OCI-LY1 (cell line): ENCODE data around the gene STAT3.

Experiments
- EZH2 ChIP-seq: fragments of 200-600 bp; sonication (generic), shearing (Covaris generic); IDR thresholded peaks from 2 replicates; pipeline ENCODE4 v1.8.0; 2017; ENCODE audit warnings: borderline replicate concordance, mixed run types, mild to moderate bottlenecking, antibody characterized with exemption, low read length, moderate library complexity, mixed read lengths
- TF ChIP-seq, protein P1 (sequence below): fragments of 200-600 bp; sonication (generic), shearing (Covaris generic); IDR thresholded peaks from 2 replicates; pipeline ENCODE4 v1.5.1; 2017; ENCODE audit warnings: mild to moderate bottlenecking, antibody characterized with exemption, low read length, moderate library complexity, mixed read lengths

GRCh38 chr17:42309142-42309541, 79.1 kb downstream of the STAT3 start:
- TF ChIP-seq, protein P1, sequence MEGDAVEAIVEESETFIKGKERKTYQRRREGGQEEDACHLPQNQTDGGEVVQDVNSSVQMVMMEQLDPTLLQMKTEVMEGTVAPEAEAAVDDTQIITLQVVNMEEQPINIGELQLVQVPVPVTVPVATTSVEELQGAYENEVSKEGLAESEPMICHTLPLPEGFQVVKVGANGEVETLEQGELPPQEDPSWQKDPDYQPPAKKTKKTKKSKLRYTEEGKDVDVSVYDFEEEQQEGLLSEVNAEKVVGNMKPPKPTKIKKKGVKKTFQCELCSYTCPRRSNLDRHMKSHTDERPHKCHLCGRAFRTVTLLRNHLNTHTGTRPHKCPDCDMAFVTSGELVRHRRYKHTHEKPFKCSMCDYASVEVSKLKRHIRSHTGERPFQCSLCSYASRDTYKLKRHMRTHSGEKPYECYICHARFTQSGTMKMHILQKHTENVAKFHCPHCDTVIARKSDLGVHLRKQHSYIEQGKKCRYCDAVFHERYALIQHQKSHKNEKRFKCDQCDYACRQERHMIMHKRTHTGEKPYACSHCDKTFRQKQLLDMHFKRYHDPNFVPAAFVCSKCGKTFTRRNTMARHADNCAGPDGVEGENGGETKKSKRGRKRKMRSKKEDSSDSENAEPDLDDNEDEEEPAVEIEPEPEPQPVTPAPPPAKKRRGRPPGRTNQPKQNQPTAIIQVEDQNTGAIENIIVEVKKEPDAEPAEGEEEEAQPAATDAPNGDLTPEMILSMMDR, result no peak
- no peak for TF ChIP-seq EZH2
